Measurements from ENCODE around the gene SEC31B.

DNA sequence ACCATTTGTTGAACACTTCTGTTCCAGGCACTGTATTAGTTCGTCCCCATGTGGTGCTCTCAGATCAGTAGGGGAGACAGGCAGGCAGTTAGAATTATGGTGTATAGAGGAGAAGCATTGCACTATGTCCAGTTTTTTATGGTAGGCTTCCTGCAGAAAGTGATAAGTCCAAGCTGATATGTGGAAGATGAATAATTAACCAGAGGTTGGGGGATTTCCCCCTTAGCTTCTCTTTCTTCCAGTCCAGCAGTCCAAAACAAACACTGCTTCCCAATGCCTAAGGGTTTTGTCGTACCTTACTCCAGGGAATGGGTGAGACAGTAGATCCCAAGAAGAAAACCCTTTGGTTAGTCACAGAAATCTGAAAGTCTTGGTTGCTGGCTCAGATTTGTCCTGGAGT, 35.2 kb upstream of the SEC31B start:
- TF ChIP-seq, protein P1, sequence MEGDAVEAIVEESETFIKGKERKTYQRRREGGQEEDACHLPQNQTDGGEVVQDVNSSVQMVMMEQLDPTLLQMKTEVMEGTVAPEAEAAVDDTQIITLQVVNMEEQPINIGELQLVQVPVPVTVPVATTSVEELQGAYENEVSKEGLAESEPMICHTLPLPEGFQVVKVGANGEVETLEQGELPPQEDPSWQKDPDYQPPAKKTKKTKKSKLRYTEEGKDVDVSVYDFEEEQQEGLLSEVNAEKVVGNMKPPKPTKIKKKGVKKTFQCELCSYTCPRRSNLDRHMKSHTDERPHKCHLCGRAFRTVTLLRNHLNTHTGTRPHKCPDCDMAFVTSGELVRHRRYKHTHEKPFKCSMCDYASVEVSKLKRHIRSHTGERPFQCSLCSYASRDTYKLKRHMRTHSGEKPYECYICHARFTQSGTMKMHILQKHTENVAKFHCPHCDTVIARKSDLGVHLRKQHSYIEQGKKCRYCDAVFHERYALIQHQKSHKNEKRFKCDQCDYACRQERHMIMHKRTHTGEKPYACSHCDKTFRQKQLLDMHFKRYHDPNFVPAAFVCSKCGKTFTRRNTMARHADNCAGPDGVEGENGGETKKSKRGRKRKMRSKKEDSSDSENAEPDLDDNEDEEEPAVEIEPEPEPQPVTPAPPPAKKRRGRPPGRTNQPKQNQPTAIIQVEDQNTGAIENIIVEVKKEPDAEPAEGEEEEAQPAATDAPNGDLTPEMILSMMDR (IDR thresholded peaks at IDR 0.05), result no peak
- TF ChIP-seq ZFX (IDR thresholded peaks at IDR 0.05; ENCODE audit: borderline replicate concordance), result no peak

Measured in 22Rv1 (cell line).